ENCODE data around the gene KLHL28.

Gene KLHL28

GRCh38 chr14:44968714-44969113 is 7.0 kb upstream of the KLHL28 start:
- Histone ChIP-seq H3K4me1 (ENCODE audit: insufficient read depth, low read length) (peaks cover 5% of the 10 kb centered on the region; the same call in 1 of the 2 replicates), H3K9me3 (ENCODE audit: control insufficient read depth, insufficient read depth, low read length) (no peaks in the 10 kb centered on the region), H3K36me3 (ENCODE audit: insufficient read depth, low read length) (no peaks in the 10 kb centered on the region), H3K9ac (ENCODE audit: low read depth, low read length) (no peak overlapping the region)

GRCh38 chr14:44966601-44967336 is 5.0 kb upstream of the KLHL28 start:
- H3K4me1 ChIP-seq (ENCODE audit: insufficient read depth, low read length), result peaks cover 5% of the 10 kb centered on the region; the same call in 1 of the 2 replicates
- no peaks in the 10 kb centered on the region for H3K36me3 ChIP-seq (ENCODE audit: insufficient read depth, low read length)
- peak overlapping the region; percentile 16; the same call in 1 of the 2 replicates for H3K9ac ChIP-seq (ENCODE audit: low read depth, low read length)
- H3K9me3 ChIP-seq (ENCODE audit: control insufficient read depth, insufficient read depth, low read length), result no peaks in the 10 kb centered on the region

- H3K9me3 ChIP-seq (ENCODE audit: control insufficient read depth, insufficient read depth, low read length), result no peaks in the 10 kb centered on the region
- peak overlapping the region; percentile 65; the same call in 1 of the 2 replicates for H3K9ac ChIP-seq (ENCODE audit: low read depth, low read length)
- H3K36me3 ChIP-seq (ENCODE audit: insufficient read depth, low read length), result no peaks in the 10 kb centered on the region
Measured at GRCh38 chr14:44963775-44964380, 2.1 kb upstream of the KLHL28 start.

GRCh38 chr14:44963044-44963528 is 1.3 kb upstream of the KLHL28 start:
- H3K4me1 ChIP-seq (ENCODE audit: insufficient read depth, low read length), result peaks cover 5% of the 10 kb centered on the region; the same call in 1 of the 2 replicates
- no peaks in the 10 kb centered on the region for H3K36me3 ChIP-seq (ENCODE audit: insufficient read depth, low read length)
- no peaks in the 10 kb centered on the region for H3K9me3 ChIP-seq (ENCODE audit: control insufficient read depth, insufficient read depth, low read length)
- peak overlapping the region; percentile 65 for H3K9ac ChIP-seq (ENCODE audit: low read depth, low read length)

More at GRCh38 chr14:44963775-44964380, 2.1 kb upstream of the KLHL28 start:
- peaks cover 5% of the 10 kb centered on the region; the same call in 1 of the 2 replicates for H3K4me1 ChIP-seq (ENCODE audit: insufficient read depth, low read length)

GRCh38 chr14:44962334-44963043 is 742 bp upstream of the KLHL28 start:
- Histone ChIP-seq H3K9me3 (ENCODE audit: control insufficient read depth, insufficient read depth, low read length) (no peaks in the 10 kb centered on the region), H3K36me3 (ENCODE audit: insufficient read depth, low read length) (no peaks in the 10 kb centered on the region), H3K4me1 (ENCODE audit: insufficient read depth, low read length) (peaks cover 4% of the 10 kb centered on the region; the same call in 1 of the 2 replicates), H3K9ac (ENCODE audit: low read depth, low read length) (peak overlapping the region; percentile 65)

- Histone ChIP-seq H3K36me3 (ENCODE audit: insufficient read depth, low read length) (no peaks in the 10 kb centered on the region), H3K9me3 (ENCODE audit: control insufficient read depth, insufficient read depth, low read length) (no peaks in the 10 kb centered on the region), H3K9ac (ENCODE audit: low read depth, low read length) (peak overlapping the region; percentile 65), H3K4me1 (ENCODE audit: insufficient read depth, low read length) (no peaks in the 10 kb centered on the region)
Measured at GRCh38 chr14:44961151-44961553, 595 bp downstream of the KLHL28 start.

GRCh38 chr14:44960646-44961045 is 1.1 kb downstream of the KLHL28 start:
- Histone ChIP-seq H3K9ac (ENCODE audit: low read depth, low read length) (peak overlapping the region; percentile 65), H3K9me3 (ENCODE audit: control insufficient read depth, insufficient read depth, low read length) (no peaks in the 10 kb centered on the region), H3K4me1 (ENCODE audit: insufficient read depth, low read length) (no peaks in the 10 kb centered on the region)

GRCh38 chr14:44960146-44960545 is 1.6 kb downstream of the KLHL28 start:
- Histone ChIP-seq H3K9ac (ENCODE audit: low read depth, low read length) (peak overlapping the region; percentile 65; the same call in 1 of the 2 replicates), H3K9me3 (ENCODE audit: control insufficient read depth, insufficient read depth, low read length) (no peaks in the 10 kb centered on the region), H3K36me3 (ENCODE audit: insufficient read depth, low read length) (no peaks in the 10 kb centered on the region), H3K4me1 (ENCODE audit: insufficient read depth, low read length) (no peaks in the 10 kb centered on the region)

More at GRCh38 chr14:44960646-44961045, 1.1 kb downstream of the KLHL28 start:
- no peaks in the 10 kb centered on the region for H3K36me3 ChIP-seq (ENCODE audit: insufficient read depth, low read length)

GRCh38 chr14:44959538-44959937 is 2.2 kb downstream of the KLHL28 start:
- H3K36me3 ChIP-seq (ENCODE audit: insufficient read depth, low read length), result no peaks in the 10 kb centered on the region
- no peaks in the 10 kb centered on the region for H3K4me1 ChIP-seq (ENCODE audit: insufficient read depth, low read length)
- no peak overlapping the region for H3K9ac ChIP-seq (ENCODE audit: low read depth, low read length)
- no peaks in the 10 kb centered on the region for H3K9me3 ChIP-seq (ENCODE audit: control insufficient read depth, insufficient read depth, low read length)

GRCh38 chr14:44956866-44957265 is 4.9 kb downstream of the KLHL28 start:
- no peaks in the 10 kb centered on the region for H3K9me3 ChIP-seq (ENCODE audit: control insufficient read depth, insufficient read depth, low read length)
- no peak overlapping the region for H3K9ac ChIP-seq (ENCODE audit: low read depth, low read length)
- no peaks in the 10 kb centered on the region for H3K4me1 ChIP-seq (ENCODE audit: insufficient read depth, low read length)
- H3K36me3 ChIP-seq (ENCODE audit: insufficient read depth, low read length), result no peaks in the 10 kb centered on the region

- H3K4me1 ChIP-seq (ENCODE audit: insufficient read depth, low read length), result no peaks in the 10 kb centered on the region
- H3K36me3 ChIP-seq (ENCODE audit: insufficient read depth, low read length), result no peaks in the 10 kb centered on the region
- H3K9ac ChIP-seq (ENCODE audit: low read depth, low read length), result no peak overlapping the region
- no peaks in the 10 kb centered on the region for H3K9me3 ChIP-seq (ENCODE audit: control insufficient read depth, insufficient read depth, low read length)
Measured at GRCh38 chr14:44955528-44955927, 6.2 kb downstream of the KLHL28 start.

- Histone ChIP-seq H3K9me3 (ENCODE audit: control insufficient read depth, insufficient read depth, low read length) (no peaks in the 10 kb centered on the region), H3K9ac (ENCODE audit: low read depth, low read length) (no peak overlapping the region), H3K4me1 (ENCODE audit: insufficient read depth, low read length) (no peaks in the 10 kb centered on the region), H3K36me3 (ENCODE audit: insufficient read depth, low read length) (no peaks in the 10 kb centered on the region)
Measured at GRCh38 chr14:44954750-44955149, 7.0 kb downstream of the KLHL28 start.

- Histone ChIP-seq H3K4me1 (ENCODE audit: insufficient read depth, low read length) (no peaks in the 10 kb centered on the region), H3K36me3 (ENCODE audit: insufficient read depth, low read length) (no peaks in the 10 kb centered on the region), H3K9me3 (ENCODE audit: control insufficient read depth, insufficient read depth, low read length) (no peaks in the 10 kb centered on the region; the same call in 1 of the 2 replicates), H3K9ac (ENCODE audit: low read depth, low read length) (no peak overlapping the region)
Measured at GRCh38 chr14:44952391-44953110, 9.2 kb downstream of the KLHL28 start.

GRCh38 chr14:44951051-44951450 is 10.7 kb downstream of the KLHL28 start:
- Histone ChIP-seq H3K4me1 (ENCODE audit: insufficient read depth, low read length) (no peaks in the 10 kb centered on the region), H3K9me3 (ENCODE audit: control insufficient read depth, insufficient read depth, low read length) (no peaks in the 10 kb centered on the region; the same call in 1 of the 2 replicates), H3K36me3 (ENCODE audit: insufficient read depth, low read length) (no peaks in the 10 kb centered on the region), H3K9ac (ENCODE audit: low read depth, low read length) (no peak overlapping the region)

Data from ES-I3 (cell line).